ENCODE data around the gene AK8. TPM values are rescaled to one million over a fixed set of nuclear protein-coding genes. Genes with fewer than 3 reads are reported as not detected.

Gene AK8
- total RNA-seq, 2 experiments from 2014 or later, result 0.27 TPM; not detected in 1

GRCh38 chr9:132677976-132678375, 200.1 kb downstream of the AK8 start:
- Histone ChIP-seq H3K4me2 (ENCODE audit: low read length) (no peak overlapping the region), H2AFZ (ENCODE audit: low read length) (no peak overlapping the region), H3K4me3 (ENCODE audit: low read depth, low read length, poor library complexity, severe bottlenecking) (no peak overlapping the region), H3K79me2 (ENCODE audit: insufficient read depth, low read depth, low read length) (peaks cover 100% of the 10 kb centered on the region), H3K9me3 (ENCODE audit: low read length) (no peaks in the 10 kb centered on the region; the same call in 1 of the 2 replicates), H4K20me1 (ENCODE audit: insufficient read depth, low read length) (peaks cover 26% of the 10 kb centered on the region), H3K4me1 (ENCODE audit: insufficient read depth, low read length, poor library complexity, severe bottlenecking) (peaks cover 9% of the 10 kb centered on the region), H3K9me2 (ENCODE audit: insufficient read depth, low read length) (no peaks in the 10 kb centered on the region), H3K27ac (ENCODE audit: low read depth, low read length, poor library complexity, severe bottlenecking) (no peak overlapping the region), H3K36me3 (ENCODE audit: insufficient read depth, low read length) (peaks cover 92% of the 10 kb centered on the region)
- intact Hi-C loops (cut with micrococcal nuclease; ENCODE audit: unreplicated experiment), result no loop called here
- BruUV-seq (replicated peaks), result no TSS peak
- no peak for TF ChIP-seq CTCF (conservative IDR thresholded peaks at IDR 0.05; ENCODE audit: low read length)
- TF ChIP-seq EZH2phosphoT487 (IDR thresholded peaks at IDR 0.05; ENCODE audit: borderline replicate concordance, low read depth, low read length), result no peak
- POLR2A ChIA-PET, result no interaction called here
- DNase-seq (ENCODE audit: low spot score), result no peak
- CTCF ChIA-PET (ENCODE audit: unreplicated experiment), result no interaction called here

Other genes starting within 250 kb of the AK8 start
- gene DDX31, start 208.3 kb downstream of the AK8 start, total RNA-seq (2014; rRNA removed; shearing (Covaris generic)), result 23.0 and 28.8 TPM in 2 replicates
- gene DDX31, start 208.3 kb downstream of the AK8 start, total RNA-seq (2022), result 24.1 and 28.3 TPM in 2 replicates
- gene GTF3C4, start 207.8 kb downstream of the AK8 start, total RNA-seq (2014; rRNA removed; shearing (Covaris generic)), result 15.3 and 15.7 TPM in 2 replicates
- 18.6 and 19.0 TPM in 2 replicates for gene GTF3C4, start 207.8 kb downstream of the AK8 start, total RNA-seq (2022)
- 0.72 and 1.1 TPM in 2 replicates for gene SPACA9, start 614 bp upstream of the AK8 start, total RNA-seq (2014; rRNA removed; shearing (Covaris generic))
- gene SPACA9, start 614 bp upstream of the AK8 start, total RNA-seq (2022), result 5.7 and 6.4 TPM in 2 replicates
- 17.9 and 28.7 TPM in 2 replicates for gene TSC1, start 66.3 kb upstream of the AK8 start, total RNA-seq (2014; rRNA removed; shearing (Covaris generic))
- gene TSC1, start 66.3 kb upstream of the AK8 start, total RNA-seq (2022), result 66.2 and 78.7 TPM in 2 replicates
- 0.50 TPM in 1 of 2 replicates, not detected in the other for gene GFI1B, start 100.4 kb upstream of the AK8 start, total RNA-seq (2014; rRNA removed; shearing (Covaris generic))
- gene GFI1B, start 100.4 kb upstream of the AK8 start, total RNA-seq (2022), result 3.3 and 4.9 TPM in 2 replicates
- gene GTF3C5, start 152.7 kb upstream of the AK8 start, total RNA-seq (2014; rRNA removed; shearing (Covaris generic)), result 91.9 and 97.0 TPM in 2 replicates
- gene GTF3C5, start 152.7 kb upstream of the AK8 start, total RNA-seq (2022), result 90.3 and 91.6 TPM in 2 replicates
- gene CEL, start 183.7 kb upstream of the AK8 start, total RNA-seq (2014; rRNA removed; shearing (Covaris generic)), result 0.39 and 1.2 TPM in 2 replicates
- gene CEL, start 183.7 kb upstream of the AK8 start, total RNA-seq (2022), result 1.4 and 1.8 TPM in 2 replicates
- 22.0 and 28.2 TPM in 2 replicates for gene RALGDS, start 243.0 kb upstream of the AK8 start, total RNA-seq (2014; rRNA removed; shearing (Covaris generic))
- 23.8 and 28.6 TPM in 2 replicates for gene RALGDS, start 243.0 kb upstream of the AK8 start, total RNA-seq (2022)

Data from OCI-LY7 (cell line).